ENCODE data around the gene ULK4.
"Not testable (repeated sequence)": the region's sequence is repeated elsewhere in the genome, so short reads cannot be mapped to it uniquely, and the experiment has no call there.

Gene ULK4

GRCh38 chr3:41715376-41715775 is 246.5 kb downstream of the ULK4 start:
- Histone ChIP-seq H3K27ac (replicated peaks) (no peak overlapping the region), H3K4me3 (replicated peaks; ENCODE audit: insufficient read depth, low read length) (no peak overlapping the region), H3K27me3 (ENCODE audit: insufficient read depth, poor library complexity, severe bottlenecking) (no peaks in the 10 kb centered on the region)
- no peak for DNase-seq (ENCODE audit: low read depth in 1 of 2, low spot score in 1 of 2)
- TF ChIP-seq SPI1 (IDR thresholded peaks at IDR 0.05; ENCODE audit: borderline replicate concordance, low read depth) (no peak), CTCF (IDR thresholded peaks at IDR 0.05; ENCODE audit: insufficient read depth, low read length) (no peak), REST (IDR thresholded peaks at IDR 0.05; ENCODE audit: insufficient replicate concordance, low read depth) (no peak), GABPA (IDR thresholded peaks at IDR 0.05; ENCODE audit: low read depth) (no peak), POLR2AphosphoS5 (IDR thresholded peaks at IDR 0.05; ENCODE audit: low read depth) (no peak)

GRCh38 chr3:41711651-41712050 is 250.3 kb downstream of the ULK4 start:
- H3K27ac ChIP-seq (replicated peaks) = no peak overlapping the region
- peak in 1 of 2 experiments; percentile 15 for DNase-seq (ENCODE audit: low read depth in 1 of 2, low spot score in 1 of 2)
- no peak overlapping the region for H3K4me3 ChIP-seq (replicated peaks; ENCODE audit: insufficient read depth, low read length)
- TF ChIP-seq POLR2AphosphoS5 (IDR thresholded peaks at IDR 0.05; ENCODE audit: low read depth) (no peak), GABPA (IDR thresholded peaks at IDR 0.05; ENCODE audit: low read depth) (no peak), REST (IDR thresholded peaks at IDR 0.05; ENCODE audit: insufficient replicate concordance, low read depth) (no peak), SPI1 (IDR thresholded peaks at IDR 0.05; ENCODE audit: borderline replicate concordance, low read depth) (no peak), CTCF (IDR thresholded peaks at IDR 0.05; ENCODE audit: insufficient read depth, low read length) (no peak)
- no peaks in the 10 kb centered on the region for H3K27me3 ChIP-seq (ENCODE audit: insufficient read depth, poor library complexity, severe bottlenecking)

GRCh38 chr3:41710646-41711388 is 251.1 kb downstream of the ULK4 start:
- no peaks in the 10 kb centered on the region for H3K27me3 ChIP-seq (ENCODE audit: insufficient read depth, poor library complexity, severe bottlenecking)
- no peak overlapping the region for H3K27ac ChIP-seq (replicated peaks)
- DNase-seq (ENCODE audit: low read depth in 1 of 2, low spot score in 1 of 2) = no peak
- H3K4me3 ChIP-seq (replicated peaks; ENCODE audit: insufficient read depth, low read length) = no peak overlapping the region
- no peak for TF ChIP-seq REST (IDR thresholded peaks at IDR 0.05; ENCODE audit: insufficient replicate concordance, low read depth)
- TF ChIP-seq SPI1 (IDR thresholded peaks at IDR 0.05; ENCODE audit: borderline replicate concordance, low read depth) = no peak
- TF ChIP-seq GABPA (IDR thresholded peaks at IDR 0.05; ENCODE audit: low read depth) = no peak
- no peak for TF ChIP-seq POLR2AphosphoS5 (IDR thresholded peaks at IDR 0.05; ENCODE audit: low read depth)
- TF ChIP-seq CTCF (IDR thresholded peaks at IDR 0.05; ENCODE audit: insufficient read depth, low read length) = no peak

- H3K27me3 ChIP-seq (ENCODE audit: insufficient read depth, poor library complexity, severe bottlenecking); H3K27ac ChIP-seq (replicated peaks); H3K4me3 ChIP-seq (replicated peaks; ENCODE audit: insufficient read depth, low read length); DNase-seq (ENCODE audit: low read depth in 1 of 2, low spot score in 1 of 2): not testable (repeated sequence)
These were observed 252.7 kb downstream of the ULK4 start for GRCh38 chr3:41709213-41709612.
